HepG2 (cell line): ENCODE data around the gene ADAD1. TPM values are rescaled to one million over a fixed set of nuclear protein-coding genes. Genes with fewer than 3 reads are reported as not detected.

Source experiments
- ATAC-seq: fragments of 200-7000 bp; cut with Tn5 transposase; 3 replicates; pipeline ENCODE4 v1.9.1; 2020; ENCODE audit warnings: mild to moderate bottlenecking, moderate library complexity
- BruUV-seq: library from RNA; stranded (reverse); fragments of 400-500 nt; replicated peaks from 2 replicates; lab custom pipeline; 2021; lab: Mats Ljungman, UMichigan
- CTCF ChIA-PET: fragments of 300-600 bp; formaldehyde crosslinking; extraction: SDS; loops from one replicate; lab custom pipeline; 2021; ENCODE audit warnings: low total read pairs, inconsistent platforms, low intra/inter-chr PET ratio; lab: Yijun Ruan, JAX
- POLR2A ChIA-PET: fragments of 350-600 bp; sonication (Branson Sonifier 250); formaldehyde crosslinking; loops from one replicate; lab custom pipeline; 2020; ENCODE audit warnings: antibody characterized with exemption, inconsistent platforms; lab: Yijun Ruan, JAX
- DNase-seq: peaks from one replicate; pipeline ENCODE4 v3.0.0-alpha.2; 2015; ENCODE audit warnings: low spot score
- FAIRE-seq: peaks from 3 replicates; lab custom pipeline; 2011; peaks lifted over from hg19 to GRCh38; lab: Jason Lieb, UNC
- H2AFZ ChIP-seq: one replicate; pipeline ENCODE4 v1.6.1; 2011; ENCODE audit warnings: low read length, inconsistent platforms
- H3K27ac ChIP-seq: fragments of 300-600 bp; 3 replicates; pipeline ENCODE4 v1.8.0; 2011; ENCODE audit warnings: mixed run types, mild to moderate bottlenecking, mixed read lengths, low read length, inconsistent platforms; ENCODE audit not compliant: insufficient read depth; ENCODE audit errors: extremely low read length
- H3K27me3 ChIP-seq, 2 experiments: fragments of 200-600 bp in 1 of 2; 2 replicates in 1 of 2; 3 replicates in 1 of 2; pipeline versions ENCODE4 v1.6.0 to v1.8.0; 2011; ENCODE audit warnings: low read length in 2 of 2, mild to moderate bottlenecking in 2 of 2, moderate library complexity in 2 of 2, inconsistent platforms in 1 of 2; ENCODE audit not compliant: insufficient read depth in 2 of 2, control insufficient read depth in 1 of 2
- H3K36me3 ChIP-seq, 2 experiments: fragments of 200-600 bp in 1 of 2; replicated peaks in 1 of 2; 2 replicates in 1 of 2; 3 replicates in 1 of 2; pipeline versions ENCODE4 v1.5.1 to v1.8.0; 2011; ENCODE audit warnings: low read length in 2 of 2, inconsistent platforms in 1 of 2; ENCODE audit not compliant: insufficient read depth in 2 of 2, control insufficient read depth in 1 of 2
- H3K4me1 ChIP-seq: 2 replicates; pipeline ENCODE4 v1.5.1; 2012; ENCODE audit warnings: low read length, inconsistent platforms; ENCODE audit not compliant: insufficient read depth
- H3K4me2 ChIP-seq: 2 replicates; pipeline ENCODE4 v1.6.0; 2011; ENCODE audit warnings: low read depth, low read length, inconsistent platforms
- H3K4me3 ChIP-seq, 3 experiments: fragments of 200-600 bp in 1 of 3; sonication (generic), shearing (Covaris generic) in 1 of 3; replicated peaks in 1 of 3; 2 replicates each; pipeline ENCODE4 v1.5.1; 2011 to 2016; ENCODE audit warnings: low read length in 3 of 3, inconsistent platforms in 2 of 3, low read depth in 2 of 3, mild to moderate bottlenecking in 2 of 3, control low read depth in 1 of 3, mixed read lengths in 1 of 3; ENCODE audit not compliant: insufficient read depth in 1 of 3
- H3K79me2 ChIP-seq: one replicate; pipeline ENCODE4 v1.6.1; 2011; ENCODE audit warnings: low read length, inconsistent platforms; ENCODE audit not compliant: insufficient read depth
- H3K9ac ChIP-seq: 2 replicates; pipeline ENCODE4 v1.6.0; 2011; ENCODE audit warnings: mild to moderate bottlenecking, low read depth, low read length, inconsistent platforms; ENCODE audit not compliant: insufficient read depth
- H3K9me3 ChIP-seq: 2 replicates; pipeline ENCODE4 v1.5.1; 2012; ENCODE audit warnings: mild to moderate bottlenecking, low read length
- H4K20me1 ChIP-seq: 2 replicates; pipeline ENCODE4 v1.6.0; 2011; ENCODE audit warnings: inconsistent platforms, mild to moderate bottlenecking, low read length, moderate library complexity; ENCODE audit not compliant: insufficient read depth
- HMG20B ChIP-seq: conservative IDR thresholded peaks from 2 replicates; pipeline ENCODE4 v1.6.1; 2016; ENCODE audit warnings: missing genetic modification reagents, missing compliant biosample characterization
- RERE ChIP-seq: IDR thresholded peaks from 2 replicates; pipeline ENCODE4 v1.6.1; 2016; ENCODE audit warnings: low read depth, missing genetic modification reagents, missing compliant biosample characterization
- WGBS: methylation state at CpG from one replicate; pipeline ENCODE4 v1.1.6; 2017; ENCODE audit warnings: low lambda C conversion rate; 5-methylcytosine and 5-hydroxymethylcytosine counted together
- in situ Hi-C: cut with HindIII; loops from 2 replicates; pipeline ENCODE4 v1.10.0; 2017; ENCODE audit warnings: low pct_unique_long_range_greater_than_20kb; ENCODE audit not compliant: extremely low pct_ligation_motif_present
- intact Hi-C: fragments of 100-400 bp; cut with micrococcal nuclease; formaldehyde crosslinking; loops from one replicate; pipeline ENCODE4 v1.10.0; 2022; ENCODE audit not compliant: unreplicated experiment
- polyA plus RNA-seq, 8 experiments: library from polyadenylated mRNA; depleted of rRNA in 3 of 8; stranded (reverse) in 7 of 8; unstranded in 1 of 8; fragments of >200 nt; fragmentation: Illumina TruSeq in 4 of 8; extraction: Trizol in 4 of 8; gene quantifications; 2 replicates each; pipeline versions ENCODE4 v1.2.1 to v1.2.3, GENCODE V29; 2011 to 2016; ENCODE audit warnings: low read depth in 4 of 8, missing spikeins in 1 of 8, mixed read lengths in 1 of 8; ENCODE audit not compliant: insufficient read depth in 1 of 8
- total RNA-seq, 5 experiments: library from RNA; depleted of rRNA; stranded (reverse); fragments of >200 nt; fragmentation: Illumina TruSeq; extraction: Trizol; gene quantifications; 2 replicates each; pipeline ENCODE4 v1.2.3, GENCODE V29; 2016; ENCODE audit warnings: low read depth in 1 of 5
- TF ChIP-seq, protein P1 (sequence below): sonication (generic); formaldehyde crosslinking; IDR thresholded peaks from 2 replicates; pipeline ENCODE4 v1.5.0; 2020; ENCODE audit warnings: missing genetic modification reagents, mild to moderate bottlenecking, borderline replicate concordance

ADAD1 gene
- total and polyA plus RNA-seq, 2 of the 13 experiments (the other 11 are each of a cell fraction or from before 2014, with no cell fraction given), result not detected

DNA sequence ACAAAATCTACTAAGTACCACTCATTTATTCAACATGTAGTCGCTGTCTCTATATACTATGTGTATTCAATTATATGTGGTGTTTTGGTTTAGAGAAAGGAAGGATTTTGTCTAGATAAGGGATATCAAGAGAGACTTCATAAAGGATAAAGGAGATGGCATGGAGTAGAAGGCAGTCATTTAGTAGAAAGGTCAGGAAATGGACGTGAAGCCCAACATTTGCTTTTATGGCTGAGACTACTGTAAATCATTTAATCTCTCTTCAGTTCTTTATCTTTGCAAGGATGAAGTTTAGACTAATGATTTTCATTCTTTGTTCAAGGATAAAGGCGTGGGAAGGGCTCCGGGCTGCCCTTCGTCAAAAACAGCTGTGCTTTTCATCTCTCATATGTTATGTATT lies 52.5 kb downstream of the ADAD1 start (continued):
- TF ChIP-seq, protein P1, sequence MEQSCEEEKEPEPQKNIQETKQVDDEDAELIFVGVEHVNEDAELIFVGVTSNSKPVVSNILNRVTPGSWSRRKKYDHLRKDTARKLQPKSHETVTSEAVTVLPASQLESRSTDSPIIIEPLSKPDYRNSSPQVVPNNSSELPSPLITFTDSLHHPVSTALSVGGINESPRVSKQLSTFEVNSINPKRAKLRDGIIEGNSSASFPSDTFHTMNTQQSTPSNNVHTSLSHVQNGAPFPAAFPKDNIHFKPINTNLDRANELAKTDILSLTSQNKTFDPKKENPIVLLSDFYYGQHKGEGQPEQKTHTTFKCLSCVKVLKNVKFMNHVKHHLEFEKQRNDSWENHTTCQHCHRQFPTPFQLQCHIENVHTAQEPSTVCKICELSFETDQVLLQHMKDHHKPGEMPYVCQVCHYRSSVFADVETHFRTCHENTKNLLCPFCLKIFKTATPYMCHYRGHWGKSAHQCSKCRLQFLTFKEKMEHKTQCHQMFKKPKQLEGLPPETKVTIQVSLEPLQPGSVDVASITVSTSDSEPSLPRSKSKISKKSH (CRISPR knock-in tag), result no peak

DNA sequence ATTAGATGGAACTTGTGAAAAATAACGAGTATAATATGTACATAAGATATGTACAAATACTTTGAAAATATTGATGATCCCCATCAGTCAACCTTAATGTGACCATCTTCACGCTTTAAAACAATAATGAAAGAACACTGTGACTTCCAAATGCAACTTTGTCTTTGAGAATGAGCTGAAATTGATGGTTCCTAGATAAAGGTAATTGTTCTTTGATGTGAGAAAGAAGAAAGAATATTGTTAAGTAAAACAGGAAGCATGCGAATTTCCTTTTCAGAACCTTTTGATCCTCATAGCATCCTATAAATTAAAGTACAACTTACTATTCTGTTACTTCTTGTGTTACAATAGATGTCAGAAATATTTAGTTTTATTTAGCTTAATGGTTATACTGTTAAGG lies 55.5 kb downstream of the ADAD1 start:
- Histone ChIP-seq H3K27ac (no peak overlapping the region), H4K20me1 (no peaks in the 10 kb centered on the region), H3K9ac (no peak overlapping the region), H3K36me3 (no peaks in the 10 kb centered on the region), H3K27me3 (no peaks in the 10 kb centered on the region), H3K4me1 (no peaks in the 10 kb centered on the region), H2AFZ (no peak overlapping the region), H3K9me3 (no peaks in the 10 kb centered on the region), H3K79me2 (no peaks in the 10 kb centered on the region), H3K4me3 (no peak overlapping the region), H3K4me2 (no peak overlapping the region)
- CTCF ChIA-PET, result no interaction called here
- FAIRE-seq (no peak), DNase-seq (no peak), ATAC-seq (no peak)
- in situ Hi-C loops, result no loop called here
- POLR2A ChIA-PET, result no interaction called here
- no TSS peak for BruUV-seq
- WGBS, result 3% methylated on average over 3 of the region's 3 CpGs
- TF ChIP-seq RERE (CRISPR knock-in tag) (no peak), HMG20B (CRISPR knock-in tag) (no peak)
- intact Hi-C loops, result no loop called here
